Astrocyte of the hippocampus (primary cell): ENCODE results near the gene GAL.
"Not testable (repeated sequence)": the region's sequence is repeated elsewhere in the genome, so short reads cannot be mapped to it uniquely, and the experiment has no call there.

Source experiments
- DNase-seq: peaks from one replicate; pipeline ENCODE4 v3.0.0; 2011; ENCODE audit warnings: low read depth, low spot score

The GAL gene

GRCh38 chr11:68684385-68685356 lies at the start of gene GAL:
Gene GAL, plus strand, starts transcription at chr11:68684544. Its CDS starts 380 bp downstream, at chr11:68684924.
- DNase-seq: peak; percentile 48

GRCh38 chr11:68634606-68635005 lies 49.7 kb upstream of the GAL start:
- DNase-seq: not testable (repeated sequence)

- not testable (repeated sequence) for DNase-seq
These were observed 49.2 kb upstream of the GAL start for GRCh38 chr11:68635172-68635571.

- DNase-seq: not testable (repeated sequence)
These were observed 48.5 kb upstream of the GAL start for GRCh38 chr11:68635883-68636282.

GRCh38 chr11:68639322-68639721 lies 45.0 kb upstream of the GAL start:
- not testable (repeated sequence) for DNase-seq

- DNase-seq: no peak
These were observed 42.5 kb upstream of the GAL start for GRCh38 chr11:68641880-68642279.

GRCh38 chr11:68643585-68643984 lies 40.8 kb upstream of the GAL start:
- DNase-seq: no peak

GRCh38 chr11:68646832-68647231 lies 37.5 kb upstream of the GAL start:
- no peak for DNase-seq

GRCh38 chr11:68649851-68650555 lies 34.3 kb upstream of the GAL start:
- DNase-seq: no peak

- no peak for DNase-seq
These were observed 33.5 kb upstream of the GAL start for GRCh38 chr11:68650801-68651200.

- peak; percentile 56 for DNase-seq
These were observed 32.9 kb upstream of the GAL start for GRCh38 chr11:68651208-68651984.

- no peak for DNase-seq
These were observed 32.2 kb upstream of the GAL start for GRCh38 chr11:68651985-68652682.

GRCh38 chr11:68652683-68653156 lies 31.6 kb upstream of the GAL start:
- DNase-seq: no peak

GRCh38 chr11:68653486-68654430 lies 30.6 kb upstream of the GAL start:
- no peak for DNase-seq

- no peak for DNase-seq
These were observed 29.4 kb upstream of the GAL start for GRCh38 chr11:68654978-68655377.

GRCh38 chr11:68655406-68655805 lies 28.9 kb upstream of the GAL start:
- peak; percentile 31 for DNase-seq

- DNase-seq: no peak
These were observed 28.5 kb upstream of the GAL start for GRCh38 chr11:68655806-68656205.

GRCh38 chr11:68657021-68657780 lies 27.1 kb upstream of the GAL start:
- DNase-seq: no peak

- no peak for DNase-seq
These were observed 26.2 kb upstream of the GAL start for GRCh38 chr11:68658097-68658496.
